ENCODE measurements around the gene FOXC1. TPM values are rescaled to one million over a fixed set of nuclear protein-coding genes. Genes with fewer than 3 reads are reported as not detected.

Gene FOXC1
- total RNA-seq, 2 experiments from 2014 or later: 0.04 to 0.05 TPM

GRCh38 chr6:1626481-1626880, 16.8 kb downstream of the FOXC1 start:
- Mint-ChIP-seq H3K4me3 (no peak overlapping the region), H3K4me1 (peaks cover 11% of the 10 kb centered on the region), H3K36me3 (ENCODE audit: low read depth) (peaks cover 14% of the 10 kb centered on the region), H3K9me3 (ENCODE audit: low read depth) (no peaks in the 10 kb centered on the region), H3K27ac (no peak overlapping the region), H3K27me3 (peaks cover 53% of the 10 kb centered on the region)
- DNase-seq: no peak
- no peak for ATAC-seq
- ChIA-PET POLR2A (no interaction called here), CTCF (interaction anchor here (0.7 to 1.9 kb wide), 6 partner anchors 21 to 1123 kb away, joined by 3 to 10 read pairs (median 3); no protein-coding TSS in a partner anchor)
- intact Hi-C loops (cut with DNase I, micrococcal nuclease): loop anchor here in 1 of 2 experiments (2.0 kb wide), 1 partner anchor 14 kb away; no protein-coding TSS in a partner anchor

DNA sequence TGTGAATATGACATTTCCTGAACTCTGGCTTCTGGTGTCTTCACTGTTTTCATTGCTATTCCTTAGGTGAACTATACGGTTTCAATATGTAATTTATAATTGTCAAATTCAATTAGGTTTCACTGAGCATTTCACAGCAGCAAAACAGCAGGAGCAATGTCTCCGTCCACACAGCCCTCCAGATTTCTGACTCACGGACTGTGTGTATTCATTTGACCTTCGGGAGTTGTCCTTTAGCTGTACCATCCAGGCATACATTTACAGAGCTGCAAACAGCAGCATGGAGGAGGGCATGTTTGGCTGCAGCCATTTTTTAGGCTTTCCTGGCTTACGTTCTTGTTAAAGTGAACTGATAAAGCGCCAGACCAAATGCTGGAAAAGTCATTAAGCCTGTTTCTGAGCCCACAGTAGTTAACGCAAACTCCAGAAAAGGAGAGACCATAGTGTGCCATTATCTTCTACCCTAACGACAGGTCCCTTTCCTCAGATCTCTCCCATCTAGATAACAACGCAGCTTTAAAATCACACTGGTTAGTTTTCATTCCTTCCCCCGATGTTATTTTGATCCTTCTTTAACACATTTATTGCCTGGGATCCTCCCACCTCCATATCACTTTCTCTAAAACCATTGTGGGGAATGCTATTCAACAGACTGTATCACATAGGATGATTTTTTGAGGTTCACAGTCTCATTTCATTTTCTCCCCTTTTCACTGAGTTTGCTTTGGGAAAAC, 18.3 kb downstream of the FOXC1 start:
- ATAC-seq (no peak), DNase-seq (no peak)
- H3K36me3 Mint-ChIP-seq (ENCODE audit: low read depth): peaks cover 6% of the 10 kb centered on the region
- CTCF ChIA-PET: interaction anchor here (0.8 to 1.2 kb wide), 2 partner anchors 557 to 1122 kb away, joined by 3 read pairs; no protein-coding TSS in a partner anchor
- POLR2A ChIA-PET: no interaction called here
- peaks cover 48% of the 10 kb centered on the region for H3K27me3 Mint-ChIP-seq
- intact Hi-C loops (cut with DNase I, micrococcal nuclease): loop anchor here in 1 of 2 experiments (2.0 kb wide), 1 partner anchor 15 kb away; no protein-coding TSS in a partner anchor
- peaks cover 11% of the 10 kb centered on the region for H3K4me1 Mint-ChIP-seq
- no peak overlapping the region for H3K4me3 Mint-ChIP-seq
- no peaks in the 10 kb centered on the region for H3K9me3 Mint-ChIP-seq (ENCODE audit: low read depth)
- H3K27ac Mint-ChIP-seq: no peak overlapping the region

GRCh38 chr6:1629316-1629715, 19.6 kb downstream of the FOXC1 start:
- Mint-ChIP-seq H3K27ac (no peak overlapping the region), H3K4me1 (peaks cover 11% of the 10 kb centered on the region), H3K36me3 (ENCODE audit: low read depth) (no peaks in the 10 kb centered on the region), H3K9me3 (ENCODE audit: low read depth) (no peaks in the 10 kb centered on the region), H3K27me3 (peaks cover 45% of the 10 kb centered on the region), H3K4me3 (no peak overlapping the region)
- intact Hi-C loops (cut with DNase I, micrococcal nuclease): no loop called here
- ChIA-PET CTCF (interaction anchor here (0.6 kb wide), 1 partner anchor 139 kb away, joined by 3 read pairs; no protein-coding TSS in a partner anchor), POLR2A (no interaction called here)
- DNase-seq (no peak), ATAC-seq (no peak)

GRCh38 chr6:1630212-1630770, 20.6 kb downstream of the FOXC1 start:
- Mint-ChIP-seq H3K27me3 (peaks cover 42% of the 10 kb centered on the region), H3K4me1 (peaks cover 7% of the 10 kb centered on the region), H3K27ac (no peak overlapping the region), H3K36me3 (ENCODE audit: low read depth) (no peaks in the 10 kb centered on the region), H3K4me3 (no peak overlapping the region), H3K9me3 (ENCODE audit: low read depth) (no peaks in the 10 kb centered on the region)
- ChIA-PET POLR2A (no interaction called here), CTCF (interaction anchor here (0.8 kb wide), 1 partner anchor 34 kb away, joined by 3 read pairs; no protein-coding TSS in a partner anchor)
- DNase-seq (no peak), ATAC-seq (no peak)
- intact Hi-C loops (cut with DNase I, micrococcal nuclease): no loop called here

- Mint-ChIP-seq H3K27me3 (peaks cover 38% of the 10 kb centered on the region), H3K4me1 (peaks cover 3% of the 10 kb centered on the region), H3K36me3 (ENCODE audit: low read depth) (no peaks in the 10 kb centered on the region), H3K9me3 (ENCODE audit: low read depth) (no peaks in the 10 kb centered on the region), H3K27ac (no peak overlapping the region), H3K4me3 (no peak overlapping the region)
- no peak for DNase-seq
- ATAC-seq: no peak
- intact Hi-C loops (cut with DNase I, micrococcal nuclease): no loop called here
- ChIA-PET POLR2A (no interaction called here), CTCF (interaction anchor here (0.8 kb wide), 1 partner anchor 35 kb away, joined by 3 read pairs; no protein-coding TSS in a partner anchor)
Observed at GRCh38 chr6:1630771-1631217, 21.1 kb downstream of the FOXC1 start.

- no peaks in the 10 kb centered on the region for H3K4me1 Mint-ChIP-seq
- H3K27me3 Mint-ChIP-seq: peaks cover 33% of the 10 kb centered on the region
- DNase-seq (no peak), ATAC-seq (no peak)
- ChIA-PET CTCF (no interaction called here), POLR2A (no interaction called here)
- H3K4me3 Mint-ChIP-seq: no peak overlapping the region
- no peaks in the 10 kb centered on the region for H3K9me3 Mint-ChIP-seq (ENCODE audit: low read depth)
- H3K27ac Mint-ChIP-seq: no peak overlapping the region
- no peaks in the 10 kb centered on the region for H3K36me3 Mint-ChIP-seq (ENCODE audit: low read depth)
- intact Hi-C loops (cut with DNase I, micrococcal nuclease): no loop called here
Observed at GRCh38 chr6:1631251-1631650, 21.5 kb downstream of the FOXC1 start.

- Mint-ChIP-seq H3K4me3 (no peak overlapping the region), H3K9me3 (ENCODE audit: low read depth) (no peaks in the 10 kb centered on the region), H3K27ac (no peak overlapping the region), H3K27me3 (peaks cover 13% of the 10 kb centered on the region), H3K4me1 (no peaks in the 10 kb centered on the region), H3K36me3 (ENCODE audit: low read depth) (no peaks in the 10 kb centered on the region)
- ATAC-seq: no peak
- POLR2A ChIA-PET: no interaction called here
- DNase-seq: no peak
- intact Hi-C loops (cut with DNase I, micrococcal nuclease): no loop called here
- CTCF ChIA-PET: interaction anchor here (0.5 kb wide), 1 partner anchor 426 kb away, joined by 3 read pairs; no protein-coding TSS in a partner anchor
Observed at GRCh38 chr6:1633366-1634021, 23.8 kb downstream of the FOXC1 start.

GRCh38 chr6:1634081-1634480, 24.4 kb downstream of the FOXC1 start:
- intact Hi-C loops (cut with DNase I, micrococcal nuclease): no loop called here
- Mint-ChIP-seq H3K4me3 (no peak overlapping the region), H3K4me1 (no peaks in the 10 kb centered on the region), H3K36me3 (ENCODE audit: low read depth) (no peaks in the 10 kb centered on the region), H3K27ac (no peak overlapping the region), H3K27me3 (peaks cover 9% of the 10 kb centered on the region), H3K9me3 (ENCODE audit: low read depth) (no peaks in the 10 kb centered on the region)
- ChIA-PET POLR2A (no interaction called here), CTCF (interaction anchor here (0.5 kb wide), 1 partner anchor 426 kb away, joined by 3 read pairs; no protein-coding TSS in a partner anchor)
- ATAC-seq: no peak
- DNase-seq: no peak

GRCh38 chr6:1635305-1636010, 25.7 kb downstream of the FOXC1 start:
- intact Hi-C loops (cut with DNase I, micrococcal nuclease): no loop called here
- Mint-ChIP-seq H3K36me3 (ENCODE audit: low read depth) (no peaks in the 10 kb centered on the region), H3K27ac (no peak overlapping the region), H3K4me3 (no peak overlapping the region), H3K4me1 (no peaks in the 10 kb centered on the region), H3K27me3 (peaks cover 6% of the 10 kb centered on the region), H3K9me3 (ENCODE audit: low read depth) (no peaks in the 10 kb centered on the region)
- ATAC-seq: no peak
- ChIA-PET POLR2A (no interaction called here), CTCF (no interaction called here)
- no peak for DNase-seq

- ATAC-seq (no peak), DNase-seq (no peak)
- no peaks in the 10 kb centered on the region for H3K4me1 Mint-ChIP-seq
- CTCF ChIA-PET: interaction anchor here (0.6 kb wide), 1 partner anchor 48 kb away, joined by 3 read pairs; no protein-coding TSS in a partner anchor
- no peaks in the 10 kb centered on the region for H3K36me3 Mint-ChIP-seq (ENCODE audit: low read depth)
- H3K27ac Mint-ChIP-seq: no peak overlapping the region
- peaks cover 4% of the 10 kb centered on the region for H3K27me3 Mint-ChIP-seq
- no peaks in the 10 kb centered on the region for H3K9me3 Mint-ChIP-seq (ENCODE audit: low read depth)
- POLR2A ChIA-PET: no interaction called here
- H3K4me3 Mint-ChIP-seq: no peak overlapping the region
- intact Hi-C loops (cut with DNase I, micrococcal nuclease): no loop called here
Observed at GRCh38 chr6:1636272-1636825, 26.6 kb downstream of the FOXC1 start.
